M059J (cell line): ENCODE measurements around the gene BBLN. TPM values are rescaled to one million over a fixed set of nuclear protein-coding genes. Genes with fewer than 3 reads are reported as not detected.
"Not testable (repeated sequence)": the region's sequence is repeated elsewhere in the genome, so short reads cannot be mapped to it uniquely, and the experiment has no call there.

ENCODE experiments used
- DNase-seq: peaks from one replicate; pipeline ENCODE4 v3.0.0-alpha.2; 2012; ENCODE audit warnings: low read depth
- total RNA-seq: library from RNA; depleted of rRNA; stranded (reverse); fragments of >200 nt; shearing (Covaris generic); gene quantifications from 2 replicates; pipeline ENCODE4 v1.2.3, GENCODE V29; 2014

The BBLN gene
- total RNA-seq, 1 experiment from 2014 or later: 289 TPM

DNA sequence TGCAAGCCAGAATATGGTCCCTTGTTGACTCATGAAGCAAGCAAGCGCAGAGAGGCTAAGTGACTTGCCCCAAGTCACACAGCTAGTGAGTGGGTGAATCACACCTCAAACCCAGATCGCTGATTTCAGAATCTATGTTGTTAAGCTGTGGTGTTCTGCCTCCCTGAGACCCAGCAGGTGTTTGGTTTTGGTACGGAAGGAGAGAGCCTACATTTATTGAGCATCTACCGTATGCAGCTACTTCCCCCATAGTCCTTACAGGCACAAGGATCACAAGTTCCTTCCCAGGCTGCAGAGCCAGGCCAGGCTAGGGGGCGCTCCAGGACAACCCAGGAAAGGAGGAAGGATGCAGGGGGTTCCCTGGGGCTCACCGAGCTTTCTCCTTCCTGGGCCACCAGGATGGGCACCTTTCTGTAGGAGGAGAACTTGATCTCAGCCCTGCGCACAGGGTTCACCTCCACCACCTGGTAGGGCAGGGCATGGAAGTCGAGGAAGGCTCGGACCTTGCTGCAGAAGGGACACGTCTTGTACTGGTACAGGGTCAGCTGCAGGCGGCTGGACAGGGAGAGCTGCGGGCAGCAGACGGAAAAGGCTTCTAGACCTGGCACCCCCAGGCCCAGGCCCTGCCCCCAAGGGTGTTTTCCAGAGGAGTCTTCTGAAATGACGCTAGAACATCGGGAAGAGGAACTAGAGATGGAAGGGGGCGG lies 35.0 kb upstream of the BBLN start:
- DNase-seq: peak; percentile 51

DNA sequence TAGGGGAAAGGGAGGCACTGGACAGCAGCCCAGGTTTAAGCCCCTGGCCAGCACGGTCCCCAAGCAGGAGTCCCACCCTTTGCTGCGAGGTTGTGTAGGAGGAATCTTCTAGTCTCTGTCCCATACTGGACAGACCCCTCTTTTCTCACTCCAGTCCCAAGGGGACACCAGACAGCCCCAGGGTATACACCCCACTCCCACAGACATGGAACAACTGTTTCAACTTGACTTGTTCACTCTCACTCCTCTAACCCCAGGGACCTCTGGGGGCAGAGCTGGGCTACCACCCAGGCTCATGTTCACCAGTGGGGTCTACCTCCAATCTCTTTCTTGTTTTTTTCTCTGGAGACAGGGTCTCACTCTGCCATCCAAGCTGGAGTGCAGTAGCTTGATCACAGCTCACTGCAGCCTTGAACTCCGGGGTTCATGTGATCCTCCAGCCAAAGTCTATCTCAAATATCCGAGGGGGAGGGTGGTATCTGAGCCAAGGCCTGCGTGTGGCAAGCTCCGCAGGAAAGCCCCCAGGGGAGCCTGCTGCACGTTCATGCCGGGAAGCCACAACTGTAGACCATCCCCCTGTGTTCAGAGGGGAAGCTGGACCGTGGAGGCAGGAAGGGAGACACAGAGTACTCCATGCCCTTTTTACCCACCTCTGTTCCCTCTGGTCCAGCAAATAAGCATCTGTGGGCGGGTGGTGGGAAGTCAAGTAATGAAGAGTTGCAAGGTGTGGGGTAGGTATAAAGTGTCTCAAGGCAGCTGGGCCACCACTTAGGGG lies 34.3 kb upstream of the BBLN start:
- DNase-seq: no peak

DNA sequence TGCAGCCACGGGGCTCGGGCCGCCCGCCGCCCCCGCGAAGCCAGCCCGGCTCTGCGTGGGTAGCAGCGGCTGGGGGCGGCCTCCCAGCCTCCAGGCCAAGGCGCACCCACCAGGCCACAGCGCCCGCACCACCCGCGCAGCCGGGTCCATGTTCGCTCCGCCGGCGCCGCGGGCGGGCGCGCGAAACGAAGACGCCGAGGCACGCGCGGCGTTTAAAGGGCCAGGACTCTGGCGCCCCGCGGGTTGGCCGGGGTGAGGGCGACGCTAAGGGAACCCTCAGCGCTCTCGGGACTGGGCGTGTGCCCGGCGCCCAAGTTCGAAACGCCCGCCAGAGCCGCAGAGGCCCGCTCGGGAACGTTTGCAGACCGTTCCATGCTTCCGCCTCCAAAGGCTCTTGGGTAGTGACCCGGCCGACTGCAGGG lies 32.5 kb upstream of the BBLN start, which contains the start of gene PTGES2:
TSS of gene PTGES2 (minus strand) at position 162 of the 422 bp plus-strand sequence. CDS start at position 150, 12 bp downstream.
- DNase-seq: peak; percentile 85

DNA sequence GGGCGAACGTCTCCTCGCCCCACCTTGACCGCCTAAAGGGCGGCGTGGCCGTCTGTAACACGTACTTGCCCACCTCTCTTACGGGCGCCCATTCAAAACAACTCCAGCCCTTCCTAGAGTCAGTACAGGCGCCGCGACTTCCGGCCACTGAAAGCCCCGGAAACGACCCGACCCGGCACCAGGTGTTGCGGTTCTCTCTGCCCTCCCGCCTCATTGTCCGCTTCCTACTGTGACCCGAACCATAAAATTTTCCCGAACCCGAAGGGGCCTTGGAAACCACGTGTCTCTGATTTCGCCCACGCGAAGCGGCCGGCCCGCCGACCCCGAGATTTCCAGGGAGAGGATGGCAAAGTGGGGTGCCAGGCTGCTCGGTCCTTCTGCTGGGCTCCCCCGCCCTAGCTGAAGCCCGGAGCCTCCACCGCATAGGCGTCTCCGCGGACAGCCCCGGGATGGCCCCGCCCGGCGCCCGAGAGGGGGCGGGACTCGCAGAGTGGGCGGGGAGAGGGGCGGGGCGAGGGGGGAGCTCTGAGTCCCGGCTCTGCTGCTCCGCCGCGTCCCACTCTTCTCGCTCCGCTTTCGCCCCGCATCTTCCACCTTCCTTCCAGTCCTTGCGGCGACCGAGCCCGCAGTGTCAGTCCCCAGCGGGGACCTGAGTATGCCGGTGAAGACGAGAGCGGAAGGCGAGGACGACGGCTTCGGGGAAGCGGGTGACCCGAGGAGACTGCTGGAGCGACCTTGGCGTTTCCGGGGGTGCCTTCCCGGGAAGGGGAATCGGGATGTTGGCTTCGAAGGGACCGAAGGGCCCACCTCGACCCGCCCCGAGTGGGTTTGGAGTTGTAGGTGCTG lies 31.9 kb upstream of the BBLN start:
- DNase-seq: peak; percentile 90

- DNase-seq: no peak
These were observed 31.1 kb upstream of the BBLN start for GRCh38 chr9:128128836-128129590.

GRCh38 chr9:128129976-128130590 lies 30.0 kb upstream of the BBLN start:
- not testable (repeated sequence) for DNase-seq

DNA sequence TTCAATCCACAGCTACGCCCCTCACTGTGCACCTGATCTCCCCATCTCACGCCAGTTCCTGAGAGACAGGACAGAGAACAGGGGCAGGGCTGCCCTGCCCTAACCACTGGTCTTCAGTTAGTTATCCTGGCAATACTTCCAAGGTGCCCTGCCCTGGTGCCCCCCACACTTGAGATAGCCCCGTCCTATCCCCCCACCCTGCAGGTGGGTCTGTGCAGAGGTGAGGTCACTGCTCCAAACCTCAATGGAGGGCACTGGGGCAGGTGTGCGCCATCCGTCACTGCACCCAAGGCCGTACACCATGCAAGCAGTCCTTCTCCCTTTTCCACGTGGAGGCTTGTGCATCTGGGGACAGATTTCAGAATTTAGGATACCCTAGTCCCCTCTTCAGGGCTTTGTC lies 29.4 kb upstream of the BBLN start:
- not testable (repeated sequence) for DNase-seq

DNA sequence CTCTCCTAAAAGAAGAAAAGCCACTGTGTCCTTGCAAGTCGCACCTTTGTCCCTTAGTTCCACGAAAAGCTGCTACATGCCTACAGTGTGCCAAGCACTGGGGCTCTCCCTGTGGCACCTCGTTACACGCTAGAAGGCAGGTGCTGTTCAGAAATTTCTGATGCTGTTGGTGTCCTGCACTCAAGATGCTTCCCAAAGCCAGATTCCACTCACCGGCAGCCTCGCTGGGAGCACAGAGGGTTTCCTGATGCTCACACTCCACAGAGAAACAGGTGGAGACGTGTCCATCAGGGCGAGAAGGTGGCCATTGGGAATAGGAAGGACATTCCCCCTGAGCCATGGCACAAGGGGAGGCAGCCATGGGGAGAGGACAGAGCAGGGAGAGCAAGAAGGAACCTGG lies 28.7 kb upstream of the BBLN start:
- DNase-seq: not testable (repeated sequence)

- DNase-seq: not testable (repeated sequence)
These were observed 27.9 kb upstream of the BBLN start for GRCh38 chr9:128132139-128132538.

GRCh38 chr9:128135561-128135960 lies 24.5 kb upstream of the BBLN start:
- DNase-seq: not testable (repeated sequence)

GRCh38 chr9:128136816-128137793 lies 23.0 kb upstream of the BBLN start:
- peak; percentile 92 for DNase-seq

DNA sequence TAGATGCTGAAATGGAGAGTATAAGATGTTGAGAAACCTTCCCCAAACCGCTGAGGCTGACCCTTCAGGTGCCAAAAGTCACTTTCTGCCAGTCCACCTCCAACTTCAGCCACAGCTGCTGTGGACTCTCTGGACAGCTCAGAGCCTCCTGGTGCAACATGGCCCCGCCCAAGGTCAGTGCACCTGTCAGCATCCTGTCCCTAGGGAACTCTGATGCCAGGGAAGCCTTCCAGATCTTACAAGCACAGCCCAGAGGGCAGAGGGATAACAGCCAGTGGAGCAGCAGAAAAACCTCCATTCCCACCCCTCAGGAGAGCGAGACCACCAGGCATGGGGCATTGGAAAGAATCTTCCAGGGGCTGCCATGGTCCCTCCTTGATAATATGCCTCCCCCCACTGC lies 22.1 kb upstream of the BBLN start:
- DNase-seq: no peak

GRCh38 chr9:128139621-128140020 lies 20.4 kb upstream of the BBLN start:
- no peak for DNase-seq

DNA sequence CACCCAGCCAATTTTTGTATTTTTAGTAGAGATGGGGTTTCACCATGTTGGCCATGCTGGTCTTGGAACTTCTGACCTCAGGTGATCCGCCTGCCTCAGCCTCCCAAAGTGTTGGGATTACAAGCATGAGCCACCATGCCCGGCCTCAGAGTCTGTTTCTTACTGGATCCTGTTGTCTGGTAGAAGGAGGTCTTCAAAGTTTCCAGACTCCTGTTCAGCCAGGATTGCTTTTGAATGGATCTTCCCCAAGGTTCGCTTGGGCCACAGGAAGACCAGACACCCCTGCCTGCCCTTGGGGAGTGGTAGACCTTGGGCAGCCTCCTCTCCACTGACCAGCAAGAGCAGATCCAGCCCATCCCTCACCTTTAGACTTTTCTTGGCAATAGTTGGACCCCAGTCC lies 18.5 kb upstream of the BBLN start:
- DNase-seq: no peak

- DNase-seq: no peak
These were observed 18.0 kb upstream of the BBLN start for GRCh38 chr9:128142061-128142460.

DNA sequence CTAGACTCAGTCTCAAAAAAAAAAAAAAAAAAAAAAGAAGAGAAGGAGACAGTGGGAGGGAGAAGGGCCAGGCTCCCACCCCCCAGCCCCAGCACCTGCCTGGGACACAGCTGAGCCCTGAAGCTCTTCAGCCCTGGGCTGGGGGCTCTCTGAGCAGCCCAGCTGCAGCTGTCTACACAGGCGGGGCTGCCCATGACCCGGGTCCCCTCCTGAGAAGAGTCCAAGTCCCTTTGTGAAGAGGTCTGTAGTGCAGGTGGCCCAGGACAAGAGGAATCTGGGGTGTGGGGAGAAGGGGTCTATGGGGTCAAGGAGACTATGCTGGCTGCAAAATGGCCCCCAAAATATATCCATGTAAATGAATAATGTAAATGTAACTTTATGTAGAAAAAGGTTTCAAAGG lies 17.5 kb upstream of the BBLN start:
- DNase-seq: no peak

DNA sequence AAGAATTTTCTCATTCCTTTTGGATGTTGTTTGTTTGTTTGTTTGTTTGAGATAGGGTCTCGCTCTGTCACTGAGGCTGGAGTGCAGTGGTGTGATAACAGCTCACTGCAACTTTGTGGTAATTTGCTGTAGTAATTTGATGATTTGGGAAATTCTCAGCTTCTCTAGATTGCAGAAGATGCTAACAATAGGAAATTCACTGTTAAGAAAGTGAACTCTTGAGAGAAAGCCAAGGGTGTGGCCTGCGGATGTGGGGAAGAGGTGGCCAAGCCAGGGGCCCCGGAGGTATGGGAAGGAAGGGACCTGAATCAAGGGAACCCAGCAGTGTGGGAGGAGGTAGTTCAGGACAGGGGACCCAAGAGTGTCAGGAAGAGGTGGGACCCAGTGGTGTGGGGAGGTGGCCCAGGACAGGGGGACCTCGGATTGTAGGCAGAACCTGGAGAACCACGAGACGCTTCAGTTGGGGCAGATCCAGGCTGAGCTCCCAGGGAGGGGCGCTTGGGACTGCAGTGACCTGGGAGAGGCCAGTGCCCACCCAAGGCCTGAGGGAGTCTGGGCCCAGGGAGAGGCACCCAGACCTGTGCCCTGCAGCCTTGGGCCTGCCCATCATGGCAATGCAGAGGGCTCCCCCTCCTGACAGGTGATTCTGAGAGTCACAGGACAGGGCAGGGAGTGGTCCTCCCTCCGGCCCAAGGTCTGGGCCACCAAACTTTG lies 16.4 kb upstream of the BBLN start:
- no peak for DNase-seq

- DNase-seq: no peak
These were observed 15.6 kb upstream of the BBLN start for GRCh38 chr9:128144239-128145181.
